ENCODE results near the gene CDH18. TPM values are rescaled to one million over a fixed set of nuclear protein-coding genes. Genes with fewer than 3 reads are reported as not detected.

Gene CDH18
- total and polyA plus RNA-seq, 8 donors: 0.58 to 1.9 (median 1.1) TPM; not detected in 2

- intact Hi-C loops (cut with DNase I): no loop called here
- ATAC-seq (no peak), DNase-seq (no peak)
- Histone ChIP-seq H3K9me3 (no peaks in the 10 kb centered on the region), H3K36me3 (no peaks in the 10 kb centered on the region), H3K27me3 (no peaks in the 10 kb centered on the region), H3K27ac (no peak overlapping the region), H3K4me3 (no peak overlapping the region), H3K4me1 (no peaks in the 10 kb centered on the region)
- TF ChIP-seq CTCF (IDR thresholded peaks at IDR 0.05): no peak
Measured at GRCh38 chr5:19859020-19859419, 129.0 kb downstream of the CDH18 start.

GRCh38 chr5:19855931-19856330 lies 132.1 kb downstream of the CDH18 start:
- intact Hi-C loops (cut with DNase I): no loop called here
- H3K9me3 ChIP-seq: no peaks in the 10 kb centered on the region
- no peak overlapping the region for H3K4me3 ChIP-seq
- ATAC-seq: no peak
- no peak for TF ChIP-seq CTCF (IDR thresholded peaks at IDR 0.05)
- no peak for DNase-seq
- H3K27ac ChIP-seq: no peak overlapping the region
- H3K4me1 ChIP-seq: no peaks in the 10 kb centered on the region
- no peaks in the 10 kb centered on the region for H3K36me3 ChIP-seq
- no peaks in the 10 kb centered on the region for H3K27me3 ChIP-seq

GRCh38 chr5:19855453-19855852 lies 132.5 kb downstream of the CDH18 start:
- no peak overlapping the region for H3K4me3 ChIP-seq
- ATAC-seq (no peak), DNase-seq (no peak)
- intact Hi-C loops (cut with DNase I): no loop called here
- no peak overlapping the region for H3K27ac ChIP-seq
- H3K4me1 ChIP-seq: no peaks in the 10 kb centered on the region
- H3K9me3 ChIP-seq: no peaks in the 10 kb centered on the region
- no peaks in the 10 kb centered on the region for H3K36me3 ChIP-seq
- no peak for TF ChIP-seq CTCF (IDR thresholded peaks at IDR 0.05)
- H3K27me3 ChIP-seq: no peaks in the 10 kb centered on the region

GRCh38 chr5:19855031-19855430 lies 133.0 kb downstream of the CDH18 start:
- H3K27ac ChIP-seq: no peak overlapping the region
- H3K9me3 ChIP-seq: no peaks in the 10 kb centered on the region
- no peaks in the 10 kb centered on the region for H3K27me3 ChIP-seq
- intact Hi-C loops (cut with DNase I): no loop called here
- H3K4me1 ChIP-seq: no peaks in the 10 kb centered on the region
- H3K4me3 ChIP-seq: no peak overlapping the region
- ATAC-seq (no peak), DNase-seq (no peak)
- H3K36me3 ChIP-seq: no peaks in the 10 kb centered on the region
- no peak for TF ChIP-seq CTCF (IDR thresholded peaks at IDR 0.05)

- no peaks in the 10 kb centered on the region for H3K27me3 ChIP-seq
- H3K27ac ChIP-seq: no peak overlapping the region
- no peak overlapping the region for H3K4me3 ChIP-seq
- no peak for ATAC-seq
- H3K4me1 ChIP-seq: no peaks in the 10 kb centered on the region
- H3K9me3 ChIP-seq: no peaks in the 10 kb centered on the region
- H3K36me3 ChIP-seq: no peaks in the 10 kb centered on the region
- intact Hi-C loops (cut with DNase I): no loop called here
- TF ChIP-seq CTCF (IDR thresholded peaks at IDR 0.05): no peak
- no peak for DNase-seq
Measured at GRCh38 chr5:19853616-19854240, 134.3 kb downstream of the CDH18 start.

All from left lung (tissue), 10 donors.